ENCODE results near the gene PSMD4.

Gene PSMD4

GRCh38 chr1:151222130-151222529 is 32.4 kb upstream of the PSMD4 start:
- H3K9me3 Mint-ChIP-seq, result no peaks in the 10 kb centered on the region
- no peak overlapping the region for H3K4me3 Mint-ChIP-seq
- peaks cover 33% of the 10 kb centered on the region for H3K36me3 Mint-ChIP-seq (ENCODE audit: low read depth)
- TF ChIP-seq, protein P1, sequence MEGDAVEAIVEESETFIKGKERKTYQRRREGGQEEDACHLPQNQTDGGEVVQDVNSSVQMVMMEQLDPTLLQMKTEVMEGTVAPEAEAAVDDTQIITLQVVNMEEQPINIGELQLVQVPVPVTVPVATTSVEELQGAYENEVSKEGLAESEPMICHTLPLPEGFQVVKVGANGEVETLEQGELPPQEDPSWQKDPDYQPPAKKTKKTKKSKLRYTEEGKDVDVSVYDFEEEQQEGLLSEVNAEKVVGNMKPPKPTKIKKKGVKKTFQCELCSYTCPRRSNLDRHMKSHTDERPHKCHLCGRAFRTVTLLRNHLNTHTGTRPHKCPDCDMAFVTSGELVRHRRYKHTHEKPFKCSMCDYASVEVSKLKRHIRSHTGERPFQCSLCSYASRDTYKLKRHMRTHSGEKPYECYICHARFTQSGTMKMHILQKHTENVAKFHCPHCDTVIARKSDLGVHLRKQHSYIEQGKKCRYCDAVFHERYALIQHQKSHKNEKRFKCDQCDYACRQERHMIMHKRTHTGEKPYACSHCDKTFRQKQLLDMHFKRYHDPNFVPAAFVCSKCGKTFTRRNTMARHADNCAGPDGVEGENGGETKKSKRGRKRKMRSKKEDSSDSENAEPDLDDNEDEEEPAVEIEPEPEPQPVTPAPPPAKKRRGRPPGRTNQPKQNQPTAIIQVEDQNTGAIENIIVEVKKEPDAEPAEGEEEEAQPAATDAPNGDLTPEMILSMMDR (IDR thresholded peaks at IDR 0.05; ENCODE audit: unreplicated experiment in 3 of 3), result no peak
- H3K27me3 Mint-ChIP-seq (ENCODE audit: low read depth), result no peaks in the 10 kb centered on the region
- H3K27ac Mint-ChIP-seq, result peak overlapping the region in 1 of 3 experiments; percentile 40
- H3K4me1 Mint-ChIP-seq, result no peaks in the 10 kb centered on the region

GRCh38 chr1:151235235-151235634 is 19.3 kb upstream of the PSMD4 start:
- Mint-ChIP-seq H3K27ac (no peak overlapping the region), H3K27me3 (ENCODE audit: low read depth) (no peaks in the 10 kb centered on the region), H3K9me3 (no peaks in the 10 kb centered on the region), H3K4me3 (no peak overlapping the region), H3K36me3 (ENCODE audit: low read depth) (peaks cover 88% of the 10 kb centered on the region), H3K4me1 (no peaks in the 10 kb centered on the region)
- TF ChIP-seq, protein P1 (IDR thresholded peaks at IDR 0.05; ENCODE audit: unreplicated experiment in 3 of 3), result no peak

- Mint-ChIP-seq H3K4me1 (no peaks in the 10 kb centered on the region), H3K27me3 (ENCODE audit: low read depth) (no peaks in the 10 kb centered on the region), H3K36me3 (ENCODE audit: low read depth) (peaks cover 82% of the 10 kb centered on the region), H3K27ac (no peak overlapping the region), H3K4me3 (no peak overlapping the region), H3K9me3 (no peaks in the 10 kb centered on the region)
- TF ChIP-seq, protein P1 (IDR thresholded peaks at IDR 0.05; ENCODE audit: unreplicated experiment in 3 of 3), result no peak
These were observed 16.7 kb upstream of the PSMD4 start for GRCh38 chr1:151237678-151238466.

DNA sequence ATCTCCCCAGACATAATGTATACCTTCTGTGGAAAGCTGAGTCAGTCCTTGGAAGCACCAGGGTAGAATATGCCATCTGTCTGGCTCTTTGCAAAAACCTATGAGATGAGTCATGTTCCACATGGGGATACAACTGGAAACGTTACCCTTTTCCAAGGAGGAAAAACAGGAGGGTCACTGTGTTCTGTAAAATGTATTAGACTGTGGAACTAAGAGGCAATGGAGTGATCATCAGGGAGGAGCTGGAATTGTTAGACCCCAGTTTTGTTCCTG is 16.1 kb upstream of the PSMD4 start:
- peaks cover 87% of the 10 kb centered on the region for H3K36me3 Mint-ChIP-seq (ENCODE audit: low read depth)

GRCh38 chr1:151242442-151242841 is 12.1 kb upstream of the PSMD4 start:
- H3K4me3 Mint-ChIP-seq, result no peak overlapping the region
- H3K27ac Mint-ChIP-seq, result no peak overlapping the region
- TF ChIP-seq, protein P1 (IDR thresholded peaks at IDR 0.05; ENCODE audit: unreplicated experiment in 3 of 3), result no peak
- no peaks in the 10 kb centered on the region for H3K4me1 Mint-ChIP-seq
- H3K27me3 Mint-ChIP-seq (ENCODE audit: low read depth), result no peaks in the 10 kb centered on the region
- peaks cover 83% of the 10 kb centered on the region for H3K36me3 Mint-ChIP-seq (ENCODE audit: low read depth)
- H3K9me3 Mint-ChIP-seq, result no peaks in the 10 kb centered on the region

More for the DNA sequence above, 16.1 kb upstream of the PSMD4 start:
- Mint-ChIP-seq H3K27me3 (ENCODE audit: low read depth) (no peaks in the 10 kb centered on the region), H3K9me3 (no peaks in the 10 kb centered on the region), H3K4me3 (no peak overlapping the region), H3K27ac (no peak overlapping the region), H3K4me1 (no peaks in the 10 kb centered on the region)
- TF ChIP-seq, protein P1 (IDR thresholded peaks at IDR 0.05; ENCODE audit: unreplicated experiment in 3 of 3), result no peak

DNA sequence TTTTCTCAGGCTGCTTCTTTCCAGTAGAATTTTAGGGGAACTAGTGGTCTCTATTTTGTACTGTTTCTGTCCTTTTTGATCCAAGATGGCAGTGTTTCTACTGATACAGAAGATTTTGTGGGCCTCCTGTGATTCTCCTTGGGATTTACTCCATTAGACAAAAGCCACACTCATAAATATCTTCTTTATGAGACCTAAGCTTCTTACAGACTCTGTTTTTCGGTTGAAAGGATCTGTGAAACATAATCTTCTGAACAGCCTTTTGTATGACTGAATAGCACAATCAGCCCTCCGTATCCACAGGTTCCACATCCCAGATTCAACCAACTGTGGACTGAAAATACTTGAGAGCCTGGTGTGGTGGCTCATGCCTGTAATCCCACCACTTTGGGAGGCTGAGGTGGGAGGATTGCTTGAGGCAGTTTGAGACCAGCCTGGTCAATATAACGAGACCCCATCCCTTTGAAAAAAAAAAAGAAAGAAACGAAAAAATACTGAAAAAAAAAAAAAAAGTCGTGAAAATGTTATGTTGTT is 10.8 kb upstream of the PSMD4 start:
- Mint-ChIP-seq H3K27ac (no peak overlapping the region), H3K4me1 (no peaks in the 10 kb centered on the region), H3K9me3 (no peaks in the 10 kb centered on the region), H3K36me3 (ENCODE audit: low read depth) (peaks cover 83% of the 10 kb centered on the region), H3K4me3 (no peak overlapping the region), H3K27me3 (ENCODE audit: low read depth) (no peaks in the 10 kb centered on the region)
- TF ChIP-seq, protein P1 (IDR thresholded peaks at IDR 0.05; ENCODE audit: unreplicated experiment in 3 of 3), result no peak

Data from nephron (organoid).